Fibroblast of villous mesenchyme (primary cell): ENCODE results near the gene DSTYK. TPM values are rescaled to one million over a fixed set of nuclear protein-coding genes. Genes with fewer than 3 reads are reported as not detected.
A peak's percentile ranks its signal among the peaks of the same experiment; 100 is the strongest.

ENCODE experiments used
- DNase-seq: peaks from one replicate; pipeline ENCODE4 v3.0.0-alpha.2; 2010; ENCODE audit warnings: low read depth
- H3K4me3 ChIP-seq: 2 replicates; pipeline ENCODE4 v1.5.1; 2011; ENCODE audit warnings: low read depth, mild to moderate bottlenecking, low read length
- total RNA-seq: library from RNA; depleted of rRNA; stranded (reverse); fragments of >200 nt; gene quantifications from 2 replicates; pipeline ENCODE4 v1.2.3, GENCODE V29; 2012
- TF ChIP-seq, protein P1 (sequence below): IDR thresholded peaks from 2 replicates; pipeline ENCODE4 v1.5.1; 2012; ENCODE audit warnings: low read depth, mild to moderate bottlenecking, low read length; ENCODE audit not compliant: insufficient read depth

The DSTYK gene, protein sequence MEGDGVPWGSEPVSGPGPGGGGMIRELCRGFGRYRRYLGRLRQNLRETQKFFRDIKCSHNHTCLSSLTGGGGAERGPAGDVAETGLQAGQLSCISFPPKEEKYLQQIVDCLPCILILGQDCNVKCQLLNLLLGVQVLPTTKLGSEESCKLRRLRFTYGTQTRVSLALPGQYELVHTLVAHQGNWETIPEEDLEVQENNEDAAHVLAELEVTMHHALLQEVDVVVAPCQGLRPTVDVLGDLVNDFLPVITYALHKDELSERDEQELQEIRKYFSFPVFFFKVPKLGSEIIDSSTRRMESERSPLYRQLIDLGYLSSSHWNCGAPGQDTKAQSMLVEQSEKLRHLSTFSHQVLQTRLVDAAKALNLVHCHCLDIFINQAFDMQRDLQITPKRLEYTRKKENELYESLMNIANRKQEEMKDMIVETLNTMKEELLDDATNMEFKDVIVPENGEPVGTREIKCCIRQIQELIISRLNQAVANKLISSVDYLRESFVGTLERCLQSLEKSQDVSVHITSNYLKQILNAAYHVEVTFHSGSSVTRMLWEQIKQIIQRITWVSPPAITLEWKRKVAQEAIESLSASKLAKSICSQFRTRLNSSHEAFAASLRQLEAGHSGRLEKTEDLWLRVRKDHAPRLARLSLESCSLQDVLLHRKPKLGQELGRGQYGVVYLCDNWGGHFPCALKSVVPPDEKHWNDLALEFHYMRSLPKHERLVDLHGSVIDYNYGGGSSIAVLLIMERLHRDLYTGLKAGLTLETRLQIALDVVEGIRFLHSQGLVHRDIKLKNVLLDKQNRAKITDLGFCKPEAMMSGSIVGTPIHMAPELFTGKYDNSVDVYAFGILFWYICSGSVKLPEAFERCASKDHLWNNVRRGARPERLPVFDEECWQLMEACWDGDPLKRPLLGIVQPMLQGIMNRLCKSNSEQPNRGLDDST
- total RNA-seq: 15.5 and 22.0 TPM in 2 replicates

DNA sequence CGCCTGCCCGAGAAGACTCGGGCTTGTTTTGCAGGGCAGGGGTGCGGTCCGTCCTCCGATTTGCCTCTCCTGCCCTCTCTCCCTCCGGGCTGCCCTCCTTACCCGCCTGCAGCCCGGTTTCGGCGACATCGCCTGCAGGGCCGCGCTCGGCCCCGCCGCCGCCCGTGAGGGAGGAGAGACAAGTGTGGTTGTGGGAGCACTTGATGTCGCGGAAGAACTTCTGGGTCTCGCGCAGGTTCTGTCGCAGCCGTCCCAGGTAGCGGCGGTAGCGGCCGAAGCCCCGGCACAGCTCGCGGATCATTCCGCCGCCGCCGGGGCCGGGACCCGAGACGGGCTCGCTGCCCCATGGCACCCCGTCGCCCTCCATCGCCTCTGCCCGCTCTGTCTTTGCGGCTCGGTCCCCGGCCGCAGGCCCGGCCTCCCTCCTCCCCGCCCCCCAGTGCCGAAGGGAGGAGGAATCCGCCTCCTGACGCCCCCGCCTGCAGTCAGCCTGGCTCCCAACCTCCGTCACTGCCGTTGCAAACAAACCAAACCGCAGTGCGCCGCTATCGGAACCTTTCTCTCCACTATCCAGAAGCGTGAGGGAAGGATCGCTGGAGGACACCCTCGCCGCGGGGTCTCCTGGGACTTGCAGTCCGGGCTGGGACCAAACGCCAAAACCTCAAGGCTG is at the start of gene DSTYK:
TSS of gene DSTYK (minus strand) at position 534 of the 670 bp plus-strand sequence. CDS start at position 367, 167 bp downstream.
- peak within 1 kb of the TSS; percentile 93 for H3K4me3 ChIP-seq
- peak; percentile 96 for DNase-seq
- TF ChIP-seq, protein P1, sequence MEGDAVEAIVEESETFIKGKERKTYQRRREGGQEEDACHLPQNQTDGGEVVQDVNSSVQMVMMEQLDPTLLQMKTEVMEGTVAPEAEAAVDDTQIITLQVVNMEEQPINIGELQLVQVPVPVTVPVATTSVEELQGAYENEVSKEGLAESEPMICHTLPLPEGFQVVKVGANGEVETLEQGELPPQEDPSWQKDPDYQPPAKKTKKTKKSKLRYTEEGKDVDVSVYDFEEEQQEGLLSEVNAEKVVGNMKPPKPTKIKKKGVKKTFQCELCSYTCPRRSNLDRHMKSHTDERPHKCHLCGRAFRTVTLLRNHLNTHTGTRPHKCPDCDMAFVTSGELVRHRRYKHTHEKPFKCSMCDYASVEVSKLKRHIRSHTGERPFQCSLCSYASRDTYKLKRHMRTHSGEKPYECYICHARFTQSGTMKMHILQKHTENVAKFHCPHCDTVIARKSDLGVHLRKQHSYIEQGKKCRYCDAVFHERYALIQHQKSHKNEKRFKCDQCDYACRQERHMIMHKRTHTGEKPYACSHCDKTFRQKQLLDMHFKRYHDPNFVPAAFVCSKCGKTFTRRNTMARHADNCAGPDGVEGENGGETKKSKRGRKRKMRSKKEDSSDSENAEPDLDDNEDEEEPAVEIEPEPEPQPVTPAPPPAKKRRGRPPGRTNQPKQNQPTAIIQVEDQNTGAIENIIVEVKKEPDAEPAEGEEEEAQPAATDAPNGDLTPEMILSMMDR: no peak

DNA sequence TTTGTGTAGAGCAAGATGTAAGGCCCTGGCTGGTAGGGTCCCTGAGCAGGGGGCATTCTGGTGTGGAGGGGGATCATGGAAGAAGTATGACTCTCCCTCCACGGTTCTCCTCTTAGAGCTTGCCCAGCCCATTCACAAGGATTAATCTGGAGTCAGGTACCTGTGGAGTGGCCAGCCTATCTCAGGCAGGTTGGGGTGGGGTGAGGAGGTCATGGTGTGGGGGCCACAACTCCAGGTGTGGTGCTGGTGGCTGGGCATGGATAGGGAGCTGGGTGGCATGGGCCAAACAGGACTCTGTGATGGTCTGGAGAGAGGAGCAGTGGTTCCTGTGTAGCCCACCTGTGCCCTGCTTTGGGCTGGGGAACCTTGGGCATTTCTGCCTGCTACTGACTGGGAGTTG is 48.5 kb upstream of the DSTYK start:
- H3K4me3 ChIP-seq: no peak overlapping the region
- no peak for DNase-seq
- TF ChIP-seq, protein P1: no peak

DNA sequence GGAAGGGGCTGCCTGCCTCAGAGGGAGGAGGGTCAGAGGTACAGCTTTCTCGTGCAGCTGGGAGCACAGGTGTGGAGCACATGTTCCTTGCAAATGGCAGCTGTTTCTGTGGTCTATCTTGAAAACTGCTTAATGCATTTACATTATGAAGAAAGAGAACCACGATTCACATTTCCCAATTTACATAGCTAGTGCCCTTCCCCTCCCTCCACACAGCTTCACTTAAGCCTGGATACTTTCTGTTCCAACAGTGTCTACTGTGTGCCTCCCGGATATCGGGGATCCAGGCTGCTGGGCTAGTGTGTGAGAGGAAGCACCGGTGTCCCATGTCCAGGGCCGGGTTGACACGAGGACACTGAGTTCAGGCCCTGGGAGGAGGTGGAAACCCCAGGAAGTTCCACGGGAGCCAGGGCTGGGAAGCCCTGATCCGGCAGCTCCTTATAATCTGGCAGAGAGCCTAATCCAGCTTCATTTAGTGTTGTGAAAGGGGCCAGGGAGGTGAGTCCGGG is 47.9 kb upstream of the DSTYK start:
- DNase-seq: peak; percentile 73
- TF ChIP-seq, protein P1: no peak
- H3K4me3 ChIP-seq: no peak overlapping the region

DNA sequence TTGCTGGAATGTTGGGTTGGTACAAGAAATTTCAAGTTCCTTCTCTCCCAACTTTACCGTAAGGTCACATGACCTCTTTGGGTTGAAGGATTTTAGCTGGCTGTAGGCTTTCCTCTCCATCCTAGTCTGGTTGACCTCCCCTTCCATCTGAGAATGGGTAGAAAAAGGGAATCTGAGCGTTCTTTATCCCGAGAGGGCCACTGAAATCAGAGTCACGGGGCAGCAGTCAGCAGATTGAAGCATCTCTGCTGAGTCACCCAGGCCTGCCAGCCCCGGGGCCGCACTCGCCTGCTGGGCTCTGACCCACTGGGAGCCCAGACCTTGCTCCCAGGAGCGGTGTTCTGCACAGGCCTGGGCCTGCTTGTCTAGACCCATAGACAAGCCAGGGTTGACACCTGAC is 47.2 kb upstream of the DSTYK start:
- TF ChIP-seq, protein P1: no peak
- no peak overlapping the region for H3K4me3 ChIP-seq
- peak; percentile 71 for DNase-seq

DNA sequence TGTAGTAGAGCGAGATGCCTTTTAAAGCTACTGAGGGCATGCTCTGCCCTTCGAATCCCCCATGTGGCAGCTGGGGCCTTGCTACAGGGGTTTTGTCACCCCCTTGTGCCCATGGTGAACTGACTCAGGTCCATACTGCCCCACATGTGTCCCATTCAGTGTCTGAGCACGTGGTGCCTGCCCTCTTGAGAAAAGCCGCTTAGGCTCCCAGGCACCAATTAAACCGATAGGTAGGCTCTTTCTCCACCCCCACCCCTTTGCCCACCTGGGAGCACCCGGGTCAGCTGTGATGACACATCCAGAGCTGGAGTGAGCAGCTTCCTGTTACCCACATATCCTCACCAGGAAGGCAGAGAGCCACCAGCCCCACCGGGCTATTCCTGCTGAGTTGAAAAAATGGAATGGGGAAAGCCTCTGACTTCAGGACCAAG is 46.8 kb upstream of the DSTYK start:
- H3K4me3 ChIP-seq: no peak overlapping the region
- TF ChIP-seq, protein P1: no peak
- no peak for DNase-seq

DNA sequence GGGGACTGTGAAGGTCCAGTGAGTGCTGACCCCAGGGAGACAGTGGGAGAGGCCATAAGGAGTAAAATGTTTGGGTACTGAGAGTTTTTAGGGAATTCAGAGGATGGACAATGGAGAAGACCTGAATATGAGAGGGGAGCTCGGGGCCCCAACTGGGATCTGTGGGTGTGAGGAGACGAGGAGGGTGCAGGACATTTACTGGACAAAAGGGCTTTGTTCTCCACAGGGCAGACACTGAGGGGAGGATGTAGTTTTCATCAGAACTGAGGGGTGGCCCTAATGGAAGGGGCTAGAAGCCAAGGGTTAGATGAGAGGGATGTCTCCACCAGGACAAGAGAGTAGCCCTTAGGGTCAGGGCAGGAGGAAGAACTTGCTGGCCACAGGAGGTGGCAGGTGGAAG is 46.2 kb upstream of the DSTYK start:
- no peak overlapping the region for H3K4me3 ChIP-seq
- no peak for DNase-seq
- TF ChIP-seq, protein P1: no peak
